Fibroblast of pulmonary artery (primary cell): Measurements from ENCODE around the gene SIGLEC14.

Experiments used
- DNase-seq: peaks from one replicate; pipeline ENCODE4 v3.0.0-alpha.2; 2010; ENCODE audit warnings: low read depth
- H3K4me3 ChIP-seq: replicated peaks from 2 replicates; pipeline ENCODE4 v1.5.1; 2011; ENCODE audit warnings: low read depth, mild to moderate bottlenecking, control low read depth, low read length, moderate library complexity
- CTCF ChIP-seq: IDR thresholded peaks from 2 replicates; pipeline ENCODE4 v1.5.1; 2011; ENCODE audit warnings: mild to moderate bottlenecking, control low read depth, low read length, inconsistent platforms; ENCODE audit errors: missing control alignments

SIGLEC14 gene

GRCh38 chr19:51615991-51616390 is 30.6 kb downstream of the SIGLEC14 start:
- no peak for TF ChIP-seq CTCF
- no peak overlapping the region for H3K4me3 ChIP-seq
- no peak for DNase-seq

- DNase-seq = no peak
- H3K4me3 ChIP-seq = no peak overlapping the region
- no peak for TF ChIP-seq CTCF
Measured at GRCh38 chr19:51614789-51615188, 31.8 kb downstream of the SIGLEC14 start.

GRCh38 chr19:51610576-51610975 is 36.0 kb downstream of the SIGLEC14 start:
- H3K4me3 ChIP-seq = no peak overlapping the region
- no peak for DNase-seq
- no peak for TF ChIP-seq CTCF

DNA sequence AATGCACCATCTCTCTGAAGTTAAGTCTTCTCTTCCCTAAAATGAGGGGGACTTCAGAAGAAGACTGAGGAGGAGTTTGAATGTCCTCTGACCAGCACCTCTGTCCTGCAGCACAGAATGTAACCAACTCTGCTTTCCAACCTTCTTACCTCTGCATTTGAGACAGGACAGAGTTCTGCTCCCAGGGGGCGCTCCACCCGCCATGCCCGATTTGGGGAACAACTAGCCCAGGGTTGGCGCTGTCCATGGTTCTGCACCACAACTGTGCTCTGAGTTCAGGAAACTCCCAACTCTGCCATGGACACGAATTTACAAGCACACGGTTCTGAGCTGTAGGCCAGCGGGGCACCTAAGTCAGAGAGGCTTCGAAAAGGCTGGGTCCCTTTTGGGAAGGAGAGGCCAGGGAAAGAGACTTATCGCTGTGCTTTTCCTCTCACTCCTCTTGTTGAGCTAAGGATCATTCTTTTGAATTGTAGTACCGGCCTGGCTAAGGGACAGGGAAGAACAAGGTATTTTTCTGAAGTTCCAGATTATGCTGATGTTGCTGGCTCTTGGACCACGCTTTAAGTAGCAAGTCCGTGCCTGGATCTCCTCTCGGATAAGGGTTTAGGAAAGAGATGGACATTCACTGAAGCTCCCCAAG is 38.6 kb downstream of the SIGLEC14 start:
- peak; percentile 85 for DNase-seq
- no peak overlapping the region for H3K4me3 ChIP-seq
- TF ChIP-seq CTCF = peak; percentile 87

GRCh38 chr19:51607077-51607476 is 39.5 kb downstream of the SIGLEC14 start:
- H3K4me3 ChIP-seq = no peak overlapping the region
- DNase-seq = no peak
- TF ChIP-seq CTCF = no peak

DNA sequence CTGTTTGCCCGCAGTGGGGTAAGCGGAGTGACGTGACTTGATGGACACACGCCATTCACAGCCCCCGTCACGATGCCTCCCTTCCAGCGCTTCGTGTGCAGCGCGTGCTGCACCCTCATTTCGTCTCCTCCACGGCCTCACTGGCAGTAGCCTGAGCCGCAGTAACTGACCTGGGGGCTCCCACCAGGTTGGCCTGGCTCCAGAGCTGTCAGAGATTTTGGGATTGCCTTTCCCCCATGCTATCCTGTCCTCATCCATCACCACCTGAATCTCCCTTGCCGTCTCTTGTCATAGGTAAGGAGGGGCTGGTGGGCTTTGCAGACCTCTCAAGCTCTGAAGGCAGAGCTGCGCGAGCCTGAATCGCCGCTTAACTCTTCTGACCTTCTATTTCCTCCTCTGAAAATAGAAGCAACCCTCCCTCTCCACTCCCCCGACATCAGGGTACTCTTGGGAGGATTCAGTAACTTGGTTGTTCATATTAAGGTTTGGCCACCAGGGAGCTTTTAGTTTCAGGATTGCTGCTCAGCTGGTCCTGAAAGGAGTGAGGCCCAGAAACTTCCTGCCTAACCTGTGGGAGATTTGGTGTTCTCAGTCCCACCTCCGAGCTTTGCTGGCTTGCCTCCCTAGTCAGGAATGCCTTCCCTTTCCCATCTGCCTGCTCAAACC is 44.3 kb downstream of the SIGLEC14 start:
- TF ChIP-seq CTCF = no peak
- DNase-seq = no peak
- H3K4me3 ChIP-seq = no peak overlapping the region
